ENCODE measurements around the gene TSPAN33. TPM values are rescaled to one million over a fixed set of nuclear protein-coding genes. Genes with fewer than 3 reads are reported as not detected.
A peak's percentile ranks its signal among the peaks of the same experiment; 100 is the strongest.

Gene TSPAN33
- total RNA-seq, 1 experiment from 2014 or later = 1.7 TPM

DNA sequence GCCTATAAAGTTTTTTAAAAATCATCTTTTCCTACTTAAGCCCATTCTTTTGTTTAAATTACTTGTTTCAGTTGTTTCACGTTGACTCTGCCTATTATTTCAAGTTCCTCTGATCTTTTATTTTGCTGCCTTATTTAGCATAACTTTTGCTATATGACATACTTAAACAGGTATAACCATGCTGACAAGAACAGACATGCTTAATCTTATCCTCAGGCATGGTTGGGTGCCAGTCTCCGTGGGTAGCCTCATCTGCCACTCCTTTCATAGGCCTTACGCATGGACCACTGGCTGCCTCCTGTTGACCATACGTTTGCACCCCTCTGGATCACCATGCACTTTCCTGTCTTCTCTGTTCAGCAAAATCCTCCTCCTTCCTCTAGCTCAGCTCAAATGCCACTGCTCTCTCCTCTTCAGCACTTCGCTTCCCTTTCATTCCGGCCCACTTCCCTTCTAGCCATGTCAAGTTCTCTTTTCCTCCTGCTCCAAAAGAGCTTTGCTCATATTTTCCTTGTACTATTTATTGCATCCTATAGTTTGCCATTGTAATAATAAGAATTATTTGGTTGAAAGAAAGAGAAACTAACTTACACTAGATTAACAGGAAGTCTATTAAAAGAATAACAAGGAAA lies 10.0 kb upstream of the TSPAN33 start:
- TF ChIP-seq, protein P1, sequence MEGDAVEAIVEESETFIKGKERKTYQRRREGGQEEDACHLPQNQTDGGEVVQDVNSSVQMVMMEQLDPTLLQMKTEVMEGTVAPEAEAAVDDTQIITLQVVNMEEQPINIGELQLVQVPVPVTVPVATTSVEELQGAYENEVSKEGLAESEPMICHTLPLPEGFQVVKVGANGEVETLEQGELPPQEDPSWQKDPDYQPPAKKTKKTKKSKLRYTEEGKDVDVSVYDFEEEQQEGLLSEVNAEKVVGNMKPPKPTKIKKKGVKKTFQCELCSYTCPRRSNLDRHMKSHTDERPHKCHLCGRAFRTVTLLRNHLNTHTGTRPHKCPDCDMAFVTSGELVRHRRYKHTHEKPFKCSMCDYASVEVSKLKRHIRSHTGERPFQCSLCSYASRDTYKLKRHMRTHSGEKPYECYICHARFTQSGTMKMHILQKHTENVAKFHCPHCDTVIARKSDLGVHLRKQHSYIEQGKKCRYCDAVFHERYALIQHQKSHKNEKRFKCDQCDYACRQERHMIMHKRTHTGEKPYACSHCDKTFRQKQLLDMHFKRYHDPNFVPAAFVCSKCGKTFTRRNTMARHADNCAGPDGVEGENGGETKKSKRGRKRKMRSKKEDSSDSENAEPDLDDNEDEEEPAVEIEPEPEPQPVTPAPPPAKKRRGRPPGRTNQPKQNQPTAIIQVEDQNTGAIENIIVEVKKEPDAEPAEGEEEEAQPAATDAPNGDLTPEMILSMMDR (IDR thresholded peaks at IDR 0.05; ENCODE audit: unreplicated experiment) = no peak
- CTCF ChIA-PET = interaction anchor here (0.7 to 1.0 kb wide), 2 partner anchors 33 to 84 kb away, joined by 3 to 6 read pairs; no protein-coding TSS in a partner anchor
- DNase-seq (ENCODE audit: unreplicated experiment) = no peak

DNA sequence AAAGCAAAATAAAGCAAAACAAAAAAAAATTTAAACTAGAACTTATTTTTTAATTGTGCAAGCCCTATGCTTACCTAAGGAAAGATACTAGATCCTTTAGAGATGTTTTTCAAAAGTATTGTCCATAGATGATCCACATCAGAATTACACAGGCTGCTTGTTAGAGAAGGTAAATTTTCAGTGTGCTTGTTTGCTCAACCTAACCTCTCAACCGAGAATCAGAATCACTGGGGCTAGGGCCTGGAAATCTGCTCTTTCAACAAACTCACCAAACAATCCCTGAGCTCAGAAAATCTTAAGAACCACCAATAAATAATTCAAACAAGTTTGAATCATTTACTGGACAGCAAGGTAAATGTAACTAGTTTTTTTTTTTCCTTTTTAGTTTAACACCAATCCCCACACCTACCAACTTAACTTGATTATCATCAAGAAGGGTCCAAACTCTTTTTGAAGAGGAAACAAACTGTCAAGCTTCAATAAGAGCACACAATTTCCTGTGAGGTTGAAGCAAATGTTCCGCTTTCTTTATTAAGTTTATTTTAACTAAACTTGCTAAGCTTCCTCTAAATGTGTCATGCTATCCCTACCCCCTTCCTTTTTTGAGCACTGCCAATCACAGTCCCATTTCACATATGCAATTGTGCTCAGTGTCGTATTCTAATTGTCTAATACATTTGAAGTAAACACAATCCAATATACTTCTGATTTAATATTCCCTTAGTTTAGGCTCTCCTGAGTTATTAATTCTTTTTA lies 7.4 kb upstream of the TSPAN33 start:
- BruUV-seq (replicated peaks) = no TSS peak
- ChIA-PET CTCF (interaction anchor here (0.6 kb wide), 1 partner anchor 15 kb away, joined by 3 read pairs; no protein-coding TSS in a partner anchor), POLR2A (interaction anchor here (0.6 to 0.7 kb wide), 4 partner anchors 8 to 450 kb away, joined by 3 read pairs; no protein-coding TSS in a partner anchor)

More for the DNA sequence above, 10.0 kb upstream of the TSPAN33 start:
- no peaks in the 10 kb centered on the region for H3K9me3 Mint-ChIP-seq (ENCODE audit: unreplicated experiment)
- no TSS peak for BruUV-seq (replicated peaks)
- intact Hi-C loops (cut with micrococcal nuclease) = no loop called here
- peaks cover 8% of the 10 kb centered on the region for H3K4me1 Mint-ChIP-seq (ENCODE audit: insufficient read depth, unreplicated experiment)
- no peaks in the 10 kb centered on the region for H3K36me3 Mint-ChIP-seq (ENCODE audit: insufficient read depth, unreplicated experiment)
- H3K27me3 Mint-ChIP-seq (ENCODE audit: insufficient read depth, unreplicated experiment) = peaks cover 14% of the 10 kb centered on the region
- POLR2A ChIA-PET = no interaction called here
- H3K4me3 Mint-ChIP-seq (ENCODE audit: unreplicated experiment) = no peak overlapping the region
- peak overlapping the region; percentile 3 for H3K27ac Mint-ChIP-seq (ENCODE audit: low read depth, unreplicated experiment)

DNA sequence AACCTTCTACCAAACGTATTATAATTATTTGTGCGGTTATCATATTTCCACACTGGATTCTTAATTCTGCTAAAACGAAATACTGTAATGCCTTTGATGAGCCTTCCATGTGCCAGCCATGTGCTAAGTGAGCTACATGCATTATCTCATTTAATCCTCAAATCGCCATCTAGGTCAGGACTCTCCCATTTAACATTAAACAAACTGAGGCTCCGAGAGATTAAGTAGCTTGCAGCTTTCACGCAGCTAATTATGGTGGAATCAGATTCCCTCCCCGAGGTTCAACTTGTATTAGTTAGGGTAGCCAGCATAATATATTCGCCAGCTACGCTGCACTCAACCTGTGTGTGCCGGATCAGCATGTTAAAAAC lies 798 bp upstream of the TSPAN33 start:
- TF ChIP-seq, protein P1 (IDR thresholded peaks at IDR 0.05; ENCODE audit: unreplicated experiment) = no peak

More for the DNA sequence above, 7.4 kb upstream of the TSPAN33 start:
- Mint-ChIP-seq H3K9me3 (ENCODE audit: unreplicated experiment) (no peaks in the 10 kb centered on the region), H3K27me3 (ENCODE audit: insufficient read depth, unreplicated experiment) (peaks cover 35% of the 10 kb centered on the region), H3K36me3 (ENCODE audit: insufficient read depth, unreplicated experiment) (no peaks in the 10 kb centered on the region), H3K27ac (ENCODE audit: low read depth, unreplicated experiment) (no peak overlapping the region), H3K4me3 (ENCODE audit: unreplicated experiment) (no peak overlapping the region), H3K4me1 (ENCODE audit: insufficient read depth, unreplicated experiment) (peaks cover 8% of the 10 kb centered on the region)
- intact Hi-C loops (cut with micrococcal nuclease) = no loop called here
- DNase-seq (ENCODE audit: unreplicated experiment) = no peak
- TF ChIP-seq, protein P1 (IDR thresholded peaks at IDR 0.05; ENCODE audit: unreplicated experiment) = no peak

More for the DNA sequence above, 798 bp upstream of the TSPAN33 start:
- H3K4me3 Mint-ChIP-seq (ENCODE audit: unreplicated experiment) = peak overlapping the region; percentile 68
- ChIA-PET CTCF (interaction anchor here (0.6 to 1.9 kb wide), 4 partner anchors 19 to 634 kb away, joined by 3 to 10 read pairs (median 4); no protein-coding TSS in a partner anchor), POLR2A (no interaction called here)
- peaks cover 7% of the 10 kb centered on the region for H3K4me1 Mint-ChIP-seq (ENCODE audit: insufficient read depth, unreplicated experiment)
- intact Hi-C loops (cut with micrococcal nuclease) = no loop called here
- BruUV-seq (replicated peaks) = no TSS peak
- no peaks in the 10 kb centered on the region for H3K9me3 Mint-ChIP-seq (ENCODE audit: unreplicated experiment)
- no peak for DNase-seq (ENCODE audit: unreplicated experiment)
- H3K36me3 Mint-ChIP-seq (ENCODE audit: insufficient read depth, unreplicated experiment) = no peaks in the 10 kb centered on the region
- no peak overlapping the region for H3K27ac Mint-ChIP-seq (ENCODE audit: low read depth, unreplicated experiment)
- H3K27me3 Mint-ChIP-seq (ENCODE audit: insufficient read depth, unreplicated experiment) = peaks cover 67% of the 10 kb centered on the region

Data from MCF 10A (cell line).